ENCODE measurements around the gene SDR42E1. TPM values are rescaled to one million over a fixed set of nuclear protein-coding genes. Genes with fewer than 3 reads are reported as not detected.

SDR42E1 gene
- total and polyA plus RNA-seq, 10 of the 15 experiments (the other 5 are each of a cell fraction or from before 2014, with no cell fraction given): 1.4 to 5.5 (median 2.3) TPM

DNA sequence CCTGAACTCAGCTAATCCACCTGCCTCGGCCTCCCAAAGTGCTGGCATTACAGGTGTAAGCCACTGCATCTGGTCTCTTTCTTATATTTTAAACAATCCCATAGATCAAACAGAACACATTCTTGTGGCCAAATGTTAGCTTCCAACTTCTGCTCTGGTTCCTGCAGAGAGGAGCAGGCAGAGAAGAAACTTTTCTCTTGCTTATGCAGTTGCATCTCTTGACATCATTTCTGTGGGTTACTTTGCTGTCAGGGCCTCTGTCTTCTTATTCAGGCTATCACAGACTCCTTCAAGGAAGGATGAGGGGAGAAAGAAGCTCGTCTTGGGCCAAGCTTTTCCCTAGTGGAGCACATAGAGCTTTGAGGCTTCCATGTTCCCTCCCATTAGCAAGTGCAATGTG is 31.6 kb upstream of the SDR42E1 start:
- intact Hi-C loops (cut with micrococcal nuclease; ENCODE audit: unreplicated experiment): no loop called here
- Histone ChIP-seq H3K9me3 (replicated peaks; ENCODE audit: control insufficient read depth, insufficient read depth, low read length) (no peaks in the 10 kb centered on the region), H3K27me3 (replicated peaks in 1 of 2; ENCODE audit: control insufficient read depth in 2 of 2, insufficient read depth in 2 of 2, low read length in 1 of 2) (peaks cover 0 to 1% of the 10 kb centered on the region in 2 experiments; a peak in 3 of 4 replicates), H3K4me1 (ENCODE audit: control insufficient read depth, insufficient read depth, low read length) (no peaks in the 10 kb centered on the region), H4K20me1 (ENCODE audit: control insufficient read depth, insufficient read depth) (no peaks in the 10 kb centered on the region; the same call in 1 of the 2 replicates), H3K4me3 (no peak overlapping the region), H2AFZ (ENCODE audit: control insufficient read depth, low read depth, low read length) (no peak overlapping the region), H3K79me2 (ENCODE audit: control insufficient read depth, insufficient read depth, low read length) (no peaks in the 10 kb centered on the region), H3K9ac (ENCODE audit: control insufficient read depth, insufficient read depth, low read length) (no peak overlapping the region), H3K36me3 (ENCODE audit: control insufficient read depth in 2 of 2, insufficient read depth in 2 of 2, low read length in 1 of 2) (no peaks in the 10 kb centered on the region), H3K4me2 (ENCODE audit: control insufficient read depth, insufficient read depth) (no peak overlapping the region), H3K27ac (ENCODE audit: control insufficient read depth, insufficient read depth) (no peak overlapping the region)
- no peak for FAIRE-seq
- WGBS (ENCODE audit: insufficient coverage, insufficient replicate concordance, low lambda C conversion rate, missing lambda C conversion rate): 17% methylated on average over 2 of the region's 2 CpGs
- in situ Hi-C loops (cut with MboI): no loop called here
- ChIA-PET RAD21 (ENCODE audit: unreplicated experiment) (no interaction called here), CTCF (no interaction called here), SMC1A (ENCODE audit: uncharacterized antibody, unreplicated experiment) (no interaction called here), POLR2A (interaction anchor here (0.7 kb wide), 1 partner anchor 73 kb away, joined by 8 read pairs; no protein-coding TSS in a partner anchor)
- TF ChIP-seq RFX5 (IDR thresholded peaks at IDR 0.05; ENCODE audit: low read depth, low read length) (no peak), ZBED1 (IDR thresholded peaks at IDR 0.05; ENCODE audit: borderline replicate concordance) (no peak), NFXL1 (IDR thresholded peaks at IDR 0.05; ENCODE audit: borderline replicate concordance) (no peak), CHD4 (IDR thresholded peaks at IDR 0.05) (no peak), ESRRA (IDR thresholded peaks at IDR 0.05; ENCODE audit: low read length) (no peak), CHD2 (IDR thresholded peaks at IDR 0.05; ENCODE audit: borderline replicate concordance, low read depth, low read length) (no peak), TARDBP (IDR thresholded peaks at IDR 0.05; ENCODE audit: borderline replicate concordance) (no peak), ETV6 (conservative IDR thresholded peaks at IDR 0.05 in 1 of 2, IDR thresholded peaks at IDR 0.05 in 1 of 2; ENCODE audit: borderline replicate concordance in 1 of 2, low read depth in 1 of 2) (no peak), LARP7 (IDR thresholded peaks at IDR 0.05) (no peak), ZNF384 (IDR thresholded peaks at IDR 0.05; ENCODE audit: borderline replicate concordance, low read depth, low read length) (no peak), CHD1 (IDR thresholded peaks at IDR 0.05; ENCODE audit: low read depth, low read length) (no peak), SUZ12 (IDR thresholded peaks at IDR 0.05; ENCODE audit: unreplicated experiment) (no peak), POLR2AphosphoS5 (IDR thresholded peaks at IDR 0.05; ENCODE audit: low read length) (no peak), MTA2 (IDR thresholded peaks at IDR 0.05; ENCODE audit: low read depth) (no peak), POLR2AphosphoS2 (IDR thresholded peaks at IDR 0.05; ENCODE audit: low read depth, low read length) (no peak), KAT2A (conservative IDR thresholded peaks at IDR 0.05; ENCODE audit: control insufficient read depth, low read depth, low read length) (no peak)
- TF ChIP-seq, protein P1, sequence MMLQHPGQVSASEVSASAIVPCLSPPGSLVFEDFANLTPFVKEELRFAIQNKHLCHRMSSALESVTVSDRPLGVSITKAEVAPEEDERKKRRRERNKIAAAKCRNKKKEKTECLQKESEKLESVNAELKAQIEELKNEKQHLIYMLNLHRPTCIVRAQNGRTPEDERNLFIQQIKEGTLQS (IDR thresholded peaks at IDR 0.05; ENCODE audit: borderline replicate concordance, extremely low read depth, low read depth, low read length): no peak
- TF ChIP-seq, protein P2, sequence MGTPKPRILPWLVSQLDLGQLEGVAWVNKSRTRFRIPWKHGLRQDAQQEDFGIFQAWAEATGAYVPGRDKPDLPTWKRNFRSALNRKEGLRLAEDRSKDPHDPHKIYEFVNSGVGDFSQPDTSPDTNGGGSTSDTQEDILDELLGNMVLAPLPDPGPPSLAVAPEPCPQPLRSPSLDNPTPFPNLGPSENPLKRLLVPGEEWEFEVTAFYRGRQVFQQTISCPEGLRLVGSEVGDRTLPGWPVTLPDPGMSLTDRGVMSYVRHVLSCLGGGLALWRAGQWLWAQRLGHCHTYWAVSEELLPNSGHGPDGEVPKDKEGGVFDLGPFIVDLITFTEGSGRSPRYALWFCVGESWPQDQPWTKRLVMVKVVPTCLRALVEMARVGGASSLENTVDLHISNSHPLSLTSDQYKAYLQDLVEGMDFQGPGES (IDR thresholded peaks at IDR 0.05): no peak
- BruUV-seq (replicated peaks): no TSS peak
- no peak for ATAC-seq
- DNase-seq (ENCODE audit: low read depth, low spot score): no peak
